ENCODE data around the gene KIF13A.
"Not testable (repeated sequence)": the region's sequence is repeated elsewhere in the genome, so short reads cannot be mapped to it uniquely, and the experiment has no call there.

Gene KIF13A

GRCh38 chr6:17983730-17984129, 3.7 kb downstream of the KIF13A start:
- no peak overlapping the region for H3K27ac ChIP-seq
- H3K27me3 ChIP-seq (ENCODE audit: insufficient read depth, low read depth): no peaks in the 10 kb centered on the region
- no peak overlapping the region for H3K9ac ChIP-seq

GRCh38 chr6:17980329-17980728, 7.1 kb downstream of the KIF13A start:
- H3K27me3 ChIP-seq (ENCODE audit: insufficient read depth, low read depth): no peaks in the 10 kb centered on the region
- H3K36me3 ChIP-seq (ENCODE audit: insufficient read depth): no peaks in the 10 kb centered on the region
- no peak overlapping the region for H3K9ac ChIP-seq
- H3K79me2 ChIP-seq (ENCODE audit: insufficient read depth, low read depth): no peaks in the 10 kb centered on the region
- no peak overlapping the region for H3K4me2 ChIP-seq
- TF ChIP-seq CTCF (conservative IDR thresholded peaks at IDR 0.05; ENCODE audit: low read depth, low read length): no peak
- H3K4me1 ChIP-seq (ENCODE audit: low read depth, poor library complexity, severe bottlenecking): no peaks in the 10 kb centered on the region
- H3K4me3 ChIP-seq (IDR thresholded peaks at IDR 0.05; ENCODE audit: insufficient read depth, low read depth, low read length): no peak overlapping the region
- no peak overlapping the region for H3K27ac ChIP-seq
- no peaks in the 10 kb centered on the region for H4K20me1 ChIP-seq (ENCODE audit: insufficient read depth)
- H2AFZ ChIP-seq (ENCODE audit: low read depth): no peak overlapping the region

More at GRCh38 chr6:17983730-17984129, 3.7 kb downstream of the KIF13A start:
- Histone ChIP-seq H2AFZ (ENCODE audit: low read depth) (no peak overlapping the region), H3K4me1 (ENCODE audit: low read depth, poor library complexity, severe bottlenecking) (peaks cover 6% of the 10 kb centered on the region), H3K79me2 (ENCODE audit: insufficient read depth, low read depth) (no peaks in the 10 kb centered on the region), H3K4me2 (no peak overlapping the region), H3K36me3 (ENCODE audit: insufficient read depth) (no peaks in the 10 kb centered on the region), H4K20me1 (ENCODE audit: insufficient read depth) (no peaks in the 10 kb centered on the region), H3K4me3 (IDR thresholded peaks at IDR 0.05; ENCODE audit: insufficient read depth, low read depth, low read length) (no peak overlapping the region)
- no peak for TF ChIP-seq CTCF (conservative IDR thresholded peaks at IDR 0.05; ENCODE audit: low read depth, low read length)

GRCh38 chr6:17979479-17979878, 8.0 kb downstream of the KIF13A start:
- Histone ChIP-seq H3K4me2 (no peak overlapping the region), H3K79me2 (ENCODE audit: insufficient read depth, low read depth) (no peaks in the 10 kb centered on the region)
- no peak for TF ChIP-seq CTCF (conservative IDR thresholded peaks at IDR 0.05; ENCODE audit: low read depth, low read length)

GRCh38 chr6:17976258-17976657, 11.2 kb downstream of the KIF13A start:
- not testable (repeated sequence) for H3K79me2 ChIP-seq (ENCODE audit: insufficient read depth, low read depth); H3K4me2 ChIP-seq; H3K4me3 ChIP-seq (IDR thresholded peaks at IDR 0.05; ENCODE audit: insufficient read depth, low read depth, low read length); H3K27ac ChIP-seq; H2AFZ ChIP-seq (ENCODE audit: low read depth); H3K9ac ChIP-seq; H3K27me3 ChIP-seq (ENCODE audit: insufficient read depth, low read depth); H3K4me1 ChIP-seq (ENCODE audit: low read depth, poor library complexity, severe bottlenecking); H3K36me3 ChIP-seq (ENCODE audit: insufficient read depth); H4K20me1 ChIP-seq (ENCODE audit: insufficient read depth)

More at GRCh38 chr6:17979479-17979878, 8.0 kb downstream of the KIF13A start:
- Histone ChIP-seq H3K4me1 (ENCODE audit: low read depth, poor library complexity, severe bottlenecking) (no peaks in the 10 kb centered on the region), H3K9ac (no peak overlapping the region), H2AFZ (ENCODE audit: low read depth) (no peak overlapping the region), H3K27ac (no peak overlapping the region), H3K27me3 (ENCODE audit: insufficient read depth, low read depth) (no peaks in the 10 kb centered on the region), H4K20me1 (ENCODE audit: insufficient read depth) (no peaks in the 10 kb centered on the region), H3K36me3 (ENCODE audit: insufficient read depth) (no peaks in the 10 kb centered on the region), H3K4me3 (IDR thresholded peaks at IDR 0.05; ENCODE audit: insufficient read depth, low read depth, low read length) (no peak overlapping the region)

GRCh38 chr6:17974570-17975368, 12.7 kb downstream of the KIF13A start:
- no peak overlapping the region for H3K9ac ChIP-seq
- no peaks in the 10 kb centered on the region for H3K36me3 ChIP-seq (ENCODE audit: insufficient read depth)
- H2AFZ ChIP-seq (ENCODE audit: low read depth): no peak overlapping the region
- H3K4me1 ChIP-seq (ENCODE audit: low read depth, poor library complexity, severe bottlenecking): no peaks in the 10 kb centered on the region
- H3K4me2 ChIP-seq: no peak overlapping the region
- H3K27ac ChIP-seq: no peak overlapping the region
- no peaks in the 10 kb centered on the region for H3K27me3 ChIP-seq (ENCODE audit: insufficient read depth, low read depth)
- TF ChIP-seq CTCF (conservative IDR thresholded peaks at IDR 0.05; ENCODE audit: low read depth, low read length): no peak
- H4K20me1 ChIP-seq (ENCODE audit: insufficient read depth): no peaks in the 10 kb centered on the region
- no peak overlapping the region for H3K4me3 ChIP-seq (IDR thresholded peaks at IDR 0.05; ENCODE audit: insufficient read depth, low read depth, low read length)
- H3K79me2 ChIP-seq (ENCODE audit: insufficient read depth, low read depth): no peaks in the 10 kb centered on the region

Measured in KMS-11 (cell line).